ENCODE data around the gene DACT3.

The DACT3 gene

GRCh38 chr19:46625731-46626130 is 35.3 kb downstream of the DACT3 start:
- no peak for TF ChIP-seq EZH2 (IDR thresholded peaks at IDR 0.05; ENCODE audit: borderline replicate concordance, low read length)
- TF ChIP-seq, protein P1, sequence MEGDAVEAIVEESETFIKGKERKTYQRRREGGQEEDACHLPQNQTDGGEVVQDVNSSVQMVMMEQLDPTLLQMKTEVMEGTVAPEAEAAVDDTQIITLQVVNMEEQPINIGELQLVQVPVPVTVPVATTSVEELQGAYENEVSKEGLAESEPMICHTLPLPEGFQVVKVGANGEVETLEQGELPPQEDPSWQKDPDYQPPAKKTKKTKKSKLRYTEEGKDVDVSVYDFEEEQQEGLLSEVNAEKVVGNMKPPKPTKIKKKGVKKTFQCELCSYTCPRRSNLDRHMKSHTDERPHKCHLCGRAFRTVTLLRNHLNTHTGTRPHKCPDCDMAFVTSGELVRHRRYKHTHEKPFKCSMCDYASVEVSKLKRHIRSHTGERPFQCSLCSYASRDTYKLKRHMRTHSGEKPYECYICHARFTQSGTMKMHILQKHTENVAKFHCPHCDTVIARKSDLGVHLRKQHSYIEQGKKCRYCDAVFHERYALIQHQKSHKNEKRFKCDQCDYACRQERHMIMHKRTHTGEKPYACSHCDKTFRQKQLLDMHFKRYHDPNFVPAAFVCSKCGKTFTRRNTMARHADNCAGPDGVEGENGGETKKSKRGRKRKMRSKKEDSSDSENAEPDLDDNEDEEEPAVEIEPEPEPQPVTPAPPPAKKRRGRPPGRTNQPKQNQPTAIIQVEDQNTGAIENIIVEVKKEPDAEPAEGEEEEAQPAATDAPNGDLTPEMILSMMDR (IDR thresholded peaks at IDR 0.05; ENCODE audit: low read length) = no peak
- no peaks in the 10 kb centered on the region for H3K79me2 ChIP-seq (ENCODE audit: insufficient read depth, low read length)
- no peak overlapping the region for H3K4me3 ChIP-seq (ENCODE audit: low read depth, low read length, poor library complexity, severe bottlenecking)
- no peak overlapping the region for H3K4me2 ChIP-seq (ENCODE audit: low read length)
- no peak overlapping the region for H3K27ac ChIP-seq (ENCODE audit: low read depth, low read length, poor library complexity, severe bottlenecking)
- no peaks in the 10 kb centered on the region for H3F3A ChIP-seq (ENCODE audit: insufficient read depth, low read length)
- H2AFZ ChIP-seq (ENCODE audit: low read length) = no peak overlapping the region
- no peaks in the 10 kb centered on the region for H3K36me3 ChIP-seq (ENCODE audit: insufficient read depth, low read length)
- no peaks in the 10 kb centered on the region for H3K9me2 ChIP-seq (ENCODE audit: low read depth, low read length)
- H3K9ac ChIP-seq (ENCODE audit: low read length) = no peak overlapping the region
- no peaks in the 10 kb centered on the region for H4K20me1 ChIP-seq (ENCODE audit: insufficient read depth, low read length)
- no peaks in the 10 kb centered on the region for H3K9me3 ChIP-seq (ENCODE audit: low read length)
- H3K4me1 ChIP-seq (ENCODE audit: insufficient read depth, low read length, severe bottlenecking) = no peaks in the 10 kb centered on the region
- H3K27me3 ChIP-seq (ENCODE audit: insufficient read depth, low read length) = peaks cover 27% of the 10 kb centered on the region; the same call in 1 of the 2 replicates

DNA sequence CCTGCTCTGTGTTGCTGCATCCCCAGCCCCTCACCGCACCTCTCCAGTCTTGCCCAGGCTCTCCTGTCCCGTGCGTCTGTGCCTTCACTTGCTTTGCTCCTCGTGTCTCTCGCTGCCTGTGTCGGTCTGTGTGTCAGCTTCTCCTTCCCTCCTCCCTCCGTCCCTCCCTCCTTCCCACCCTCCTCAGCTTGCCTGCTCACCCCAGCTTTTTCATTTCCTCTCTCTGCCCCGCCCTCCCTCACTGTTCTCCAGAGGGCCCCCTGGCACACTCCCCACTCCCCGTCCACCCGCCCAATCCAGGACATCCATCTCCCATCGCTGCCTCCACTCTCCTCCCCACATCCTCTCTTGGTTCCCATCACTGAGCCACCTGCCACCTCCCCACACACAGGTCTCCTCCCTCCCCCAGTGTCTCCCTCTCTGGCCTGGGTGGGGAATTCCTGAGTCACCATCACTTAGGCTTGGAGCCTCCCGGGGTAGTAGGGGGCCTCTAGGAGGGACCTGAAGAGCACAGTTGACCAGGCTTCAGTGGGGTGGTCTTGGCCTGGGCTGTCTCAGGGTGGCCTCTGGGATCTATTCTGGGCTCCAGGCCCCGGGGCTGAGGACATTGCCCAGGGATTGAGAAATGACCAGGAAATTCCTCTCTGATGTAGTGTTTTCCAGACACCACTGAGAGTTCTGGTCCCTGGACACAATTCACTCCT is 35.9 kb downstream of the DACT3 start, which contains the start of gene PTGIR:
Gene PTGIR, minus strand, starts transcription at position 132 of the 704 bp plus-strand sequence. CDS start 864 bp downstream, outside the sequence.
- no peak within 1 kb of the TSS for H2AFZ ChIP-seq (ENCODE audit: low read length)
- H3F3A ChIP-seq (ENCODE audit: insufficient read depth, low read length) = no peaks in the 10 kb centered on the region
- H3K27ac ChIP-seq (ENCODE audit: low read depth, low read length, poor library complexity, severe bottlenecking) = no peak within 1 kb of the TSS
- no peaks in the 10 kb centered on the region for H3K36me3 ChIP-seq (ENCODE audit: insufficient read depth, low read length)
- H3K4me1 ChIP-seq (ENCODE audit: insufficient read depth, low read length, severe bottlenecking) = peaks cover under 1% of the 10 kb centered on the region
- peaks cover 27% of the 10 kb centered on the region; the same call in 1 of the 2 replicates for H3K27me3 ChIP-seq (ENCODE audit: insufficient read depth, low read length)
- H3K4me3 ChIP-seq (ENCODE audit: low read depth, low read length, poor library complexity, severe bottlenecking) = no peak within 1 kb of the TSS
- no peaks in the 10 kb centered on the region for H4K20me1 ChIP-seq (ENCODE audit: insufficient read depth, low read length)
- H3K9me2 ChIP-seq (ENCODE audit: low read depth, low read length) = no peaks in the 10 kb centered on the region
- no peak within 1 kb of the TSS for H3K9ac ChIP-seq (ENCODE audit: low read length)
- no peaks in the 10 kb centered on the region for H3K9me3 ChIP-seq (ENCODE audit: low read length)
- no peak for TF ChIP-seq EZH2 (IDR thresholded peaks at IDR 0.05; ENCODE audit: borderline replicate concordance, low read length)
- TF ChIP-seq, protein P1 (IDR thresholded peaks at IDR 0.05; ENCODE audit: low read length) = no peak
- H3K79me2 ChIP-seq (ENCODE audit: insufficient read depth, low read length) = no peaks in the 10 kb centered on the region
- H3K4me2 ChIP-seq (ENCODE audit: low read length) = no peak within 1 kb of the TSS

- Histone ChIP-seq H3K4me3 (ENCODE audit: low read depth, low read length, poor library complexity, severe bottlenecking) (no peak overlapping the region), H3K9me3 (ENCODE audit: low read length) (no peaks in the 10 kb centered on the region), H4K20me1 (ENCODE audit: insufficient read depth, low read length) (no peaks in the 10 kb centered on the region), H3K27ac (ENCODE audit: low read depth, low read length, poor library complexity, severe bottlenecking) (no peak overlapping the region), H3K27me3 (ENCODE audit: insufficient read depth, low read length) (peaks cover 24% of the 10 kb centered on the region; the same call in 1 of the 2 replicates), H3K9ac (ENCODE audit: low read length) (no peak overlapping the region), H3K4me2 (ENCODE audit: low read length) (no peak overlapping the region), H3F3A (ENCODE audit: insufficient read depth, low read length) (no peaks in the 10 kb centered on the region), H3K4me1 (ENCODE audit: insufficient read depth, low read length, severe bottlenecking) (peaks cover 6% of the 10 kb centered on the region), H2AFZ (ENCODE audit: low read length) (no peak overlapping the region), H3K79me2 (ENCODE audit: insufficient read depth, low read length) (no peaks in the 10 kb centered on the region), H3K9me2 (ENCODE audit: low read depth, low read length) (no peaks in the 10 kb centered on the region), H3K36me3 (ENCODE audit: insufficient read depth, low read length) (no peaks in the 10 kb centered on the region)
- TF ChIP-seq, protein P1 (IDR thresholded peaks at IDR 0.05; ENCODE audit: low read length) = no peak
- TF ChIP-seq EZH2 (IDR thresholded peaks at IDR 0.05; ENCODE audit: borderline replicate concordance, low read length) = no peak
Observed at GRCh38 chr19:46623915-46624502, 37.0 kb downstream of the DACT3 start.
